Measurements from ENCODE around the gene KNOP1. TPM values are rescaled to one million over a fixed set of nuclear protein-coding genes. Genes with fewer than 3 reads are reported as not detected.

The KNOP1 gene
- total RNA-seq, 3 donors from 2014 or later, result 13.1 to 23.5 (median 20.7) TPM

Other genes with a start within 250 kb of the KNOP1 start
- gene GDE1, start 196.1 kb downstream of the KNOP1 start, total RNA-seq, result 100 to 1,000 TPM in 2 of 3 donors, 10 to 100 TPM in 1; 90.5 to 125 (median 106) TPM
- 10 to 100 TPM in 1 of 3 donors, 1 to 10 TPM in 2; 9.0 to 22.5 (median 9.6) TPM for gene CCP110, start 194.3 kb downstream of the KNOP1 start, total RNA-seq
- 10 to 100 TPM; 47.2 to 61.7 (median 61.4) TPM for gene VPS35L, start 162.5 kb downstream of the KNOP1 start, total RNA-seq
- 10 to 100 TPM in 2 of 3 donors, 1 to 10 TPM in 1; 9.1 to 14.0 (median 12.0) TPM for gene IQCK, start within 50 bp of the KNOP1 start, total RNA-seq
- gene GPRC5B, start 166.6 kb upstream of the KNOP1 start, total RNA-seq, result 10 to 100 TPM in 1 of 3 donors, 1 to 10 TPM in 2; 2.8 to 14.6 (median 6.2) TPM

Data from mucosa of descending colon (tissue), 3 donors.